HG02571 (cell line): ENCODE data around the gene PAQR4.
A peak's percentile ranks its signal among the peaks of the same experiment; 100 is the strongest.
"Not testable (repeated sequence)": the region's sequence is repeated elsewhere in the genome, so short reads cannot be mapped to it uniquely, and the experiment has no call there.

Source experiments
- ATAC-seq: cut with Tn5 transposase; IDR thresholded peaks from one replicate; pipeline ENCODE4 v1.9.1; 2021; ENCODE audit warnings: mild to moderate bottlenecking, moderate library complexity; ENCODE audit not compliant: unreplicated experiment

PAQR4 gene

DNA sequence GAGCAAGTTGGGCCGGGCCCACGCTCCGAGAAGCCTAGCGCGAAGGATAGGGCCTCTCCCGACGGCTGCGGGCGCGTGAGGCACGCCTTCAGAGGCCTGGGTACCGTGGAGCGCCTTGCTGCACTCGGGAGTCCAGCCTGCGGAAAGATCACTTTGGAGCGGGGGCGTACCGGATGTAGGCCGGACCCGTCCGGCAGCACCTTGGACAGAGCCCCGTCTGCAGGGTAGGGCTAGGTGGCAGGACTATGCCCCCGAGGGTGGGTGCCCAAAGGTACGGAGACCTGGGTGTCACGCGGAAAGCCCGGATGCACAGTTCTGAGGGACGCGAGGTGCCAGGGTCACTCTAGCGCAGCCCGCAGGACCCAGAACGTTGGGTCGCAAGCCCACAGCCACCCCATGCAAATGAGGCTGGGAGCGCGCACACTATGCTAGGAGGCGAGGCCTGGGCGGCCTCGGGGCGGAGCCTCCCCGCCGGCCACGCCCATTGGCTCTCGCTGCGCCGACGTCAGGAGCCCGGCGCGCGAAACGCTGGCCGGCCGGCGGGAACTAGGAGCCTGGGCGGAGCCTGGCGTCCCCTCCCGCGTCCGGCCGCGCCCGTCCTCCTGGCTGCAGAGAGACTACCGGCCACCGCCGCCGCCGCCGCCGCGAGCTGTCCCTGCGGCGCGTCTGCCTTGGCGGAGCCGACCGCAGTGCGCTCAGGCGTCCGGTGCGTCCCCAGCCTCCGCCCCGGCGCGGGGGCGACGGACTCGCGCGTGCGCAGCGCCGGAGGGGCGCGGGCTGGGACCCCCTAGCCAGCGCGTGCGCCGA is at the start of gene PAQR4:
PAQR4 (plus strand) TSS at position 611 of the 807 bp plus-strand sequence. CDS start 327 bp downstream, outside the sequence.
- peak; percentile 74 for ATAC-seq

DNA sequence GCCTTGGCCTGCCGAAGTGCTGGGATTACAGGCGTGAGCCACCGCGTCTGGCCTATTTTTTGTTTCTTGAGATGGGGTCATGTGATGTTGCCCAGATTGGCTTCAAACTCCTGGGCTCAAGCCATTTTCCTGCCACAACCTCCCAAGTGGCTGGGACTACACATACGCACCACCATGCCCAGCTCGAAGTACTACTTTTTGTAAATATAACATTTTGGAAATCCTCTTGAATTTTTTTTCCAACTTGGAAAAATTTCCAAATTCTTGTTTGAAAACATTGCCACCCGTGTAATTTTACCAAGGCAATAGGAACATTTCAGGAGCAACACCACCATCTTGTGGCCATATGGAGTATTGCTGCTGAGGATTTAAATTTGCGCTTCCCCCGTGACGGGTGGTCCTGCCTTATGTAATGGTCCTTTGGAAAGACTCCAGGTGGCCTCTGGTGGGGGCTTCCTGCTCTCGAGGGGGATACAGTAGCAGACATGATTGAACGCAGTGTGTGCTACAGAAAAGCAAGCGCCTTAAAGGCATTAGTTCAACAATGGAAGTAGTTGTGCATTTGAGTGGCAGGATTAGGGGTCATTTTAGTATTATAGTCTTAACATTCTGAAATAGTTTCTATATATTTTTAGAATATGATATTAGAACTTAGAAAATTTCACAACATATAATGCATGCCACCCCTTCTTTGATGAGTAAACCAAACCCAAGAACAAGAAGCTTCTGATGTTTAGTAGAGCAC is 49.5 kb upstream of the PAQR4 start:
- no peak for ATAC-seq

DNA sequence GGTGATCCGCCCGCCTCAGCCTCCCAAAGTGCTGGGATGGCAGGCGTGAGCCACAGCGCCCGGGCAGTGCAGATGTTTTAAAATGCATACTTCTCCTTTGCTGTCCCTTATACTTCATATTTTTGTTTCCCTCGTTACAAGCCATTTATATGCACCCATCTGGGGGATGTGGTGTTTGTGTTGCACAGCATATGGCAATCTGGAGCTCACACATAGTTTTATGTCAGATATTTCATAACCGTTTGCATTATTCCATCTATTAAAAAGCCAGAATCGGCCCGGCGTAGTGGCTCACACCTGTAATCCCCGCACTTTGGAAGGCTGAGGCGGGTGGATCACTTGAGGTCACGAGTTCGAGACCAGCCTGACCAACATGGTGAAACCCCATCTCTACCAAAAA is 45.7 kb upstream of the PAQR4 start:
- ATAC-seq: no peak

DNA sequence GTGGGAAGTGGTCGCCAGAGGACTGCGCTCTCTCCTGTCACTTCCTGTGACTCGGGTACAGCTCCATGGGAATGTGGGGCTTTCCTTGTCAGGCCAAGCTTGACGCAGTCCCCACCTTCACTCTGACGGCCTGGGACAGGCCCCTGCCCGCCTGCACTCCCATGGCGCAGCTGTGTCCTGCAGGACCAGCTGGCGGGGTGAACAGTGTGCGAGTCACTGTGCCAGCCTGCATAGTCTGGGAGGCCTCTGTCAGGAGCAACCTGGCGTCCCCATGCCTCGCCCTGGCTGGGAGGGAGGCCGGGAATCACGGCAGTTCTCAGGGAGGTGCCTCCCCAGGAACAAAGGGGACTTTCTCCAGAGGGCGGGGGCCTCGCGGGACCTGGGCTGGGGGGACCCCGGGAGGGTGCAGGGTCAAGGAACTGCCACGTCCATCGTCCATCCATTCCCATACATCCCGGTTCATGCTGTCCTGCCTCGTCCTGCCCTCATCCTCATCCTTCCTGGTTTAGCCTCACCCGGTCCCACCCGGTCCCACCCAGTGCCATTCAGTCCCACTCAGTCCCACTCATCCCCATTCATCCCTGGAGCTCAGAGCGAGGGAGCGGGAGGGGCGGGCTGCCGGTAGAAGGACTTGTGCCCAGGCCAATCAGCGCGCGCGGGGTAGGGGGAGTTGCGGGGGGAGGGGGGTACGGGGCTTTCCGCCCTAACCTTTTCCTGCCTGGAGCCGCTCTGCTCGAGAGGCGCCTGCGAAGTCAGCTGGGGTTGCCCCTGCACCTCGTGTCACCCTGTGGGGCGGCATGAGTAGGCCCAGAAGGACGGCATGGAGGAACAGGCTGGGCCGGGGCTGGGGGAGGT is 44.0 kb upstream of the PAQR4 start:
- ATAC-seq: no peak

DNA sequence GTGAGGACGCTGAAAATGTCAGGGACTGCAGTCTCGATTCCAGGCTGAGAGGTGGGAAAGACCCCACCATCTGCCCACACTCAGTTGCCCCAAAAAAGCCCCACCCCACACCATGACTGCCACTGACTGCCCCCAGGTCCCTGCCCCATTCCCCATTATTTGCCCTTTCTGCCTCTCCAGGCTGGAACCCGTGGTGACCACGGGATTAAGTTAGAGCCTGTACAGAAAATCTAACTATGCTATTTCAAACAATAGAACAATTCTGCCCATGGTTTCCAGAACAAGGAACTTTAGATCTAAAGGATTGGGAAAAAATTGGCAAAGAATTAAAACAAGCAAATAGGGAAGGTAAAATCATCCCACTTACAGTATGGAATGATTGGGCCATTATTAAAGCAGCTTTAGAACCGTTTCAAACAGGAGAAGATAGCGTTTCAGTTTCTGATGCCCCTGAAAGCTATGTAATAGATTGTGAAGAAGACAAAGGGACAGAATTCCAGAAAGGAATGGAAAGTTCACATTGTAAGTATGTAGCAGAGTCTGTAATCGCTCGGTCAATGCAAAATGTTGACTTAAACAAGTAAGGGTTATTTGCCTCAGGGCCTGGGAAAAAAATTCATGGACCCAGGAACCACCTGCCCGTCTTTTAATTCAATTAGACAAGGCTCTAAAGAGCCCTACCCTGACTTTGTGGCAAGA is 43.0 kb upstream of the PAQR4 start:
- ATAC-seq: no peak

DNA sequence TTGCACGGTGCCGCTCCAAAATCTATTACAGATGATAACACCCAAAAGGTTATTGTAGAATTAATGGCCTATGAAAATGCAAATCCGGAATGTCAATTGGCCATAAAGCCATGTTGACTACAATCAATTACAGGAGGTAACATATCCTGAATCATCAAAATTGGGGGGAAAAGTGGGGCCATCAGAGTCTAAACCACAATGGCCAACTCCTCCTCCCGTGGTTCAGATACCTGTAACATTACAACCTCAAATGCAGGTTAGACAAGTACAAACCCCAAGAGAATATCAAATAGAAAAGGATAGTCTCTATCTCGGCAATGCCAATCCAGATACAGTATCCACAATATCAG is 42.5 kb upstream of the PAQR4 start:
- ATAC-seq: no peak

DNA sequence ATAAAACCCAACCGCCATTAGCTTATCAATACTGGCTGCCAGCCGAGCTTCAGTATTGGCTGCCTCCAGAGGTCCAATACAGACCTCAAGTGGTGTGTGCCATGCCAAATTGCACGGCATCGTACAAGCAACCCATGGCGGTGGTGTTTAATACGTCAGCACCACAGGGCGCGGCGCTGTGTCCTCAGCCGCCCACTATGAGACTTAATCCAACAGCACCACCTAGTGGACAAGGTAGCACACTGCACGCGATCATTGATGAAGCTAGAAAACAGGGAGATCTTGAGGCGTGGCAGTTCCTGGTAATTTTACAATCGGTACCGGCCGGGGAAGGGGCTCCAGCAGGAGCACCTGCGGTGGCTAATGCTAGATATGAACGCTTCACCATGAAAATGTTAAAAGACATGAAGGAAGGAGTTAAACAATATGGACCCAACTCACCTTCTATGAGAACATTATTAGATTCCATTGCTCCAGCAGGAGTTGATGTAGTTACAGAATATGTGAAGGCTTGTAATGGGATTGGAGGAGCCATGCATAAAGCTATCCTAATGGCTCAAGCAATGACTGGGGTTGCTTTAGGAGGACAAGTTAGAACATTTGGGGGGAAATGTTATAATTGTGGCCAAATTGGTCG is 42.0 kb upstream of the PAQR4 start:
- peak; percentile 74 for ATAC-seq

DNA sequence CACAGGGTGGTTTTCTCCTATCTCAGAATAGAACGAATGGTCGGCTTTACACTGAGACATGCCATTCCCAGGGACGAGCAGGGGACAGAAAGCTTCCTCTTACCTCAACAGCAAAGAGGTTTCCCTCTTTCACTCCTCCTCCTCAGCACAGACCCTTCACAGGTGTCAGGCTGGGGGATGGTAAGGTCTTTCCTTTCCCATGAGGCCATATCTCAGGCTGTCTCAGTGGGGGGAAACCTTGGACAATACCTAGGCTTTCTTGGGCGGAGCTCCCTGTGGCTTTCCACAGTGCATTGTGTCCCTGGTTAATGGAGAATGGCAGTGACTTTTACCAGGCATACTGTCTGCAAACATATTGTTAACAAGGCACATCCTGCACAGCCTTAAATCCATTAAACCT is 41.0 kb upstream of the PAQR4 start:
- ATAC-seq: not testable (repeated sequence)

DNA sequence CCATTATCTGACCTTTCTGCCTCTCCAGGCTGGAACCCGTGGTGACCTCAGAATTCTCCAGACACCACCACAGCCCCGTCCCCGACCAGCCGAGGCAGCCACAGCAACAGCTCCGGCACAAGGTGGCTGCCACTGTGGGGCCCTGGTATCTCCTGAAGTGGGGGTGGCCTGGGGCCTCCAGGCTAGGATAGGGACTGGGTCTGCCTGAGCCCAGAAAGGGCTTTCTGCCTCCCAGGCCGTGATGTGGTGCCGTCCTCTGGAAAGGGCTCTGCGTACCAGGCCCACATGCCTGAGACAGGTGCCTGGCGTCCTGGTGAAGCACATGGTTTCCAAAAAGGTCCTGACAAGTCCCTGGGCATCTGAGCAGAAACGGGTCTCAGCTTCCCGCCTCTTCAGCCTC is 40.4 kb upstream of the PAQR4 start:
- ATAC-seq: no peak

DNA sequence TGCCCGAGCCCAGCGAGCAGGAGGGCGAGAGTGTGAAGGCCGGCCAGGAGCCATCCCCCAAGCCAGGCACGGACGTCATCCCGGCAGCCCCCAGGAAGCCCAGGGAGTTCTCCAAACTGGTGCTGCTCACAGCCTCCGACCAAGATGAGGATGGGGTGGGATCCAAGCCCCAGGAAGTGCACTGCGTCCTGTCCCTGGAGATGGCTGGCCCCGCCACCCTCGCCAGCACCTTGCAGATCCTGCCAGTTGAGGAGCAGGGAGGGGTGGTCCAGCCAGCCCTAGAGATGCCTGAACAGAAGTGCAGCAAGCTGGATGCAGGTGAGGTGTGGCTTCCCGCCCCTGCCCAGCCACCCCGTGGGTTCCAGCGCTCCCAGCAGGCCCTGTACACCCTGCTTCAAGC is 39.5 kb upstream of the PAQR4 start:
- no peak for ATAC-seq

DNA sequence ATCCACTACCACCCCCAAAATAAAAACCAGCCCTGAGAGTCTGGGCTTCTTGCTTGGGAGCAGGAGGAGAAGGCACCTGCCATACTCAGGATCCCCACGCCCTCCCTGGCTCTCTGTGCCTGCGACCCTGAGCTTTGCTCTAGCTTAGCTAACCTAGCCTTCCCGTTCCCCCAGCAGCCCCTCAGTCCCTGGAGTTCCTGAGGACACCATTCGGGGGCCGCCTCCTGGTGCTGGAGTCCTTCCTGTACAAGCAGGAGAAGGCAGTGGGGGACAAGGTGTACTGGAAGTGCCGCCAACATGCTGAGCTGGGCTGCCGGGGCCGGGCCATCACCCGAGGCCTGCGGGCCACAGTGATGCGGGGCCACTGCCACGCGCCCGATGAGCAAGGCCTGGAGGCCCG is 38.9 kb upstream of the PAQR4 start:
- ATAC-seq: no peak

DNA sequence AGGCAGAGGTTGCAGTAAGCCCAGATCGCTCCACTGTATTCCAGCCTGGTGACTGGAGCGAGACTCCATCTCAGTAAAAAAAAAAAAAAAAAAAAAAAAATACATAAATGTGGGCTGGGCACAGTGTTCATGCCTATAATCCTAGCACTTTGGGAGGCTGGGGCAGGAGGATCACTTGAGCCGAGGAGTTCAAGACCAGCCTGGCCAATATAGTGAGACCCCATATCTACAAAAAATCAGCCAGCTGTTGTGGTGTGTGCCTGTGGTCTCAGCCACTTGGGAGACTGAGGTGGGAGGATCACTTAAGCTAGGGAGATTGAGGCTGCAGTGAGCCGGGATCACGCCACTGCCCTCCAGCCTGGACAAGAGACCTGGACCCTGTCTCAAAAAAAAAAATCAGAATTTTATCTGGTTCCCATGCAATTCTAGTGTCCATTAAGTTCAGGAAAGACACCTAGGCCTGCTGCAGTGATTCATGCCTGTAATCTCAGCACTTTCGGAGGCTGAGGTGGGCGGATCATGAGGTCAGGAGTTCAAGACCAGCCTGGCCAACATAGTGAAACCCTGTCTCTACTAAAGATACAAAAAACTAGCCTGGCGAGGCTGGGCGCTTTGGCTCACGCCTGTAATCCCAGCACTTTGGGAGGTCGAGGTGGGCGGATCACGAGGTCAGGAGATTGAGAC is 37.8 kb upstream of the PAQR4 start:
- ATAC-seq: not testable (repeated sequence)

DNA sequence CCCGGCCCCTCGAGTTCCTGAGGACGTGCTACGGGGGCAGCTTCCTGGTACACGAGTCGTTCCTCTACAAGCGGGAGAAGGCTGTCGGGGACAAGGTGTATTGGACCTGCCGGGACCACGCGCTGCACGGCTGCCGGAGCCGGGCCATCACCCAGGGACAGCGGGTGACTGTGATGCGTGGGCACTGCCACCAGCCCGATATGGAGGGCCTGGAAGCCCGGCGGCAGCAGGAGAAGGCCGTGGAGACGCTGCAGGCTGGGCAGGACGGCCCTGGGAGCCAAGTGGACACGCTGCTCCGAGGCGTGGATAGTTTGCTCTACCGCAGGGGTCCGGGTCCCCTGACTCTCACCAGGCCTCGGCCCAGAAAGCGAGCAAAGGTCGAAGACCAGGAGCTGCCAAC is 36.0 kb upstream of the PAQR4 start:
- ATAC-seq: no peak

DNA sequence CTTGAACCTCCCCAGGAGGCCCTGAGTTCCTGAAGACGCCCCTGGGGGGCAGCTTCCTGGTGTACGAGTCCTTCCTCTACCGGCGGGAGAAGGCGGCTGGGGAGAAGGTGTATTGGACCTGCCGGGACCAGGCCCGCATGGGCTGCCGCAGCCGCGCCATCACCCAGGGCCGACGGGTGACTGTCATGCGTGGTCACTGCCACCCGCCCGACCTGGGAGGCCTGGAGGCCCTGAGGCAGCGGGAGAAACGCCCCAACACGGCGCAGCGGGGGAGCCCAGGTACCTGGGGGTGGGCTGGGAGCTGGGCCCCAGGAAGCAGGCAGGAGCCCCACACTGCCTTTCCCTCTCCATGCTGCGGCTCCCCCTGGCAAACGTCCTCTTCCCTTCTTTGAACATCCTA is 35.4 kb upstream of the PAQR4 start:
- ATAC-seq: no peak

DNA sequence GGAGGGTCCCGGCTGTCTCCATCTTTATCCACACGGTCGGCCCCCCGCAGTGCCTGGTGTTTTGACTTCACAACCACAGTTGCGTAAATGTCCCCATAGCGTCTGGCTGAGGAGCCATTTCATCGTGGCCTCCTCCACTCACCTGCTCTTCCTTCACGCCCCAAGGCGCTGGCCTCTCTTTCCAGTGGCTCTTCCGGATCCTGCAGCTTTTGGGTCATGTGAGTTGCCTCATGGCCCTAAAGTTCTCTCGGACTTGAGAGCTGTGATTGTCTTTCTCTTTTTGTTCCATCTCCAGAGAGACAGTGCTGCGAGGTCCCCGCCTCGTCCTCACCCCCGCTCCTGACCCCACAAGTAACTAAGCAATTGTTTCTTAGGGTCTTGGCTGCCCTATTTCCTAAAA is 34.7 kb upstream of the PAQR4 start:
- no peak for ATAC-seq

DNA sequence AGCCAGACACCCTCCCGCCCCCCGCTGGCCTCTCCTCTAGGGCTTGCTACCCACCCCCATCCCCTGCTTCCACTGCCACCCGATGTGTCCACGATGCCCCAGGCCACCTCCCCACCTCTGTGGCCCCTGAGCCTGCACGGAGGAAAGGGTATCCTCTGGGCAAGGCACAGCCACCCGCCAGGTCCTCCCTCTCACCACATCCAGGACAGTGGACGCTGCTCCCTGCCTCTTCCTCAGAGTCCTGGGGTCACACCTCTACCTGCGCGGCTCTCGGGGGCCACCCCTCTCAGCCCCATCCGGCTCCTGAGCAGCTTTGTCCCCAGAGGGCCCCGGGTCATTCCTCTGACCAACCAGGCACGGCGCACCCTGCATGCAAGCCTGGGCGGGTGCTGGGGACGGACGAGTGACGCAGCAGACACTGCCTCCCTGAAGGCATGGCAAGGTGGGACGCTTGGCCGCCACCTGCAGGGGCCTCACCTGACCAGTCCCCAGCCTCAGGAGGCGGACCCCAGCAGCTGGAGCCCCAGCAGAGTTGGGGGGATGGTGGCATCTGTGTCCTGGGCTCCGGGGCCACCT is 32.6 kb upstream of the PAQR4 start:
- no peak for ATAC-seq

DNA sequence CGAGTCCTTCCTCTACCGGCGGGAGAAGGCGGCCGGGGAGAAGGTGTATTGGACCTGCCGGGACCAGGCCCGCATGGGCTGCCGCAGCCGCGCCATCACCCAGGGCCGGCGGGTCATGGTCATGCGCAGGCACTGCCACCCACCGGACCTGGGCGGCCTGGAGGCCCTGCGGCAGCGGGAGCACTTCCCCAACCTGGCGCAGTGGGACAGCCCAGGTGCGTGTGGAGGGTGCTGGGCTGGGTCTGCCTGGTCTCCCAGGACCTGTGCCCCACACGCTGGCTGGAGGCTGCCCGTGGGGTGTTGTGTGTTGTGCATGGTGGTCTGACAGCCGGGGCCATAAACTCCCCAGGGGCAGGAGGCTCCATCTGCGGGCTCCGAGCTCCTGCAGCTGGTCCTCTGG is 32.0 kb upstream of the PAQR4 start:
- no peak for ATAC-seq

DNA sequence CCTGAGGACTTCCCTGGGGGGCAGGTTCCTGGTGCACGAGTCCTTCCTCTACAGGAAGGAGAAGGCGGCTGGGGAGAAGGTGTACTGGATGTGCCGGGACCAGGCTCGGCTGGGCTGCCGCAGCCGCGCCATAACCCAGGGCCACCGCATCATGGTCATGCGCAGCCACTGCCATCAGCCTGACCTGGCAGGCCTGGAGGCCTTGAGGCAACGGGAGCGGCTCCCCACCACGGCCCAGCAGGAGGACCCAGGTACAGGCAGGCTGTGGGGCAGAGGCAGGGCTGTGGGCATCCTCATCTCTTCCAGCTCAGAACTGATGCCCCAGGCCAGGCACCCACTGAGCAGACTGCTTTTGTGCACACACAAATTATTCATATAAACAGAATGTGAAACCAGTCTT is 30.9 kb upstream of the PAQR4 start:
- no peak for ATAC-seq

DNA sequence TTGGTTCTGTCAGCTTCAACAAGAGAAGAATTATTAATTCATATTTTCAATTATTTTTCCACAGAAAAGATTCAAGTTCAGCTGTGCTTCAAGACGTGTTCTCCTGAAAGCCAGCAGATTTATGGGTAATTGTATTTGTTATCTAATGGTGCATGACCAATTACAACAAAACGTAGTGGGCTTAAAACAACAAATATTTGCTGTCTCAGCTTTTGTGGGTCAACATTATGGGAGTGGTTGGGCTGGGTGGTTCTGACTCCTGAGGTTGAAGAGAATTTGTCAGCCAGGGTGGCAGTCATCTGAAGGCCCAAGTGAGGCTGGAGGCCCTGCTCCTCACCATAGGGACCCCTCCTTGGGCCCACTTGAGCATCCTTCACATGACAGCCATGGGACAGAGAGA is 29.2 kb upstream of the PAQR4 start:
- ATAC-seq: no peak

DNA sequence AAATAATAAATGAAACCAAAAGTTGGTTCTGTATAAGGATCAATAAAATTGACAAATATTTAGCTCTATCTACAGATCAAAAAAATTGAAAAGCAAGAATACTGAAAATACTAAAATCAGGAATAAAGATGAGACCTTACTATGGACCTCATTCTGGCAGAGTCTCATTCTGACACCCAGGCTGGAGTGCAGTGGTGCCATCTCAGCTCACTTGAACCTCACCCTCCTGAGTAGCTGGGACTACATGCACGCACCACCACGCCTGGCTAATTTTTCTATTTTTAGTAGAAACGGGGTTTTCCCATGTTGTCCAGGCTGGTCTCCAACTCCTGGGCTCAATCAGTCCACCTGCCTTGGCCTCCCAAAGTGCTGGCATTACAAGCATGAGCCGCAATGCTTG is 27.1 kb upstream of the PAQR4 start:
- no peak for ATAC-seq
